ENCODE measurements around the gene KLHL22. TPM values are rescaled to one million over a fixed set of nuclear protein-coding genes. Genes with fewer than 3 reads are reported as not detected.

Gene KLHL22
- total RNA-seq, 2 donors from 2014 or later = 45.1 to 51.3 TPM

DNA sequence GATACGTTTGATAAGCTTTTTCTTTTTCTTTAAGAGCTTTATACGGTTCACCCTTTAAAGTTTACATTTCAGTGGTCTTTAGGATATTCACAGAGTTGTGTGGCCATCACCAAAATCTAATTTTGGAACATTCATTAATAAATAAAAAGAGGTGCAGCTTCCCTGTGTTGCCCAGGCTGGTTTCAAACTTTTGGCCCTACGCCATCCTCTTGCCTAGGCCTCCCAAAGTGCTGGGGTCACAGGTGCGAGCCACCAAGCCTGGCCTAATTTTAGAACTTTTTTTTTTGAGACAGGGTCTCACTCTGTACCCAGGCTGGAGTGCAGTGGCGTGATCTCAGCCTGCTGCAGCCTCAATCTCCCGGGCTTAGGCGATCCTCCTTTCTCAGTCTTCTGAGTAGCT lies 42.4 kb upstream of the KLHL22 start:
- no peaks in the 10 kb centered on the region for H3K36me3 ChIP-seq
- 97% methylated on average over 7 of the region's 7 CpGs for WGBS
- intact Hi-C loops (cut with DNase I) = no loop called here

DNA sequence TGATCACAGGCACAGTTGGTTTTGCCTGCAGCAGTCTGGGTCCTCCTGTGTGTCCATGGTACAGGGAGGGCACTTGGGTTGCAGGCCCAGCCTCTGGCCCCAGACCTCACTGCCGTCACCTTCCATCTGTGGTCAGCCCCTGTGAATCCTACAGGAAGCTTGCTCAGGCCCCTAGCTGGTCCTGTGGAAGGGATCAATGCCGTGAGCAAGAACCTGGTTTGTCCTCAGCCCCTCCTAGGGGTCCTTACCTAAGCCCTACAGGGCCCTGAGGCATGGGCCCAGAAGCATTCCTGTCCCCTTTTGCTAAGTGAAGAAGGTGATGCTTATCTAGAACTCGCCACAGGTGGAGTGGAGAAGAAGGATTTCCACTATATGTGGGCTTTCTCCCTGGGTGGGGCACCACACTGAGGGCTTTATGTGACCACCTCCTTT lies 41.7 kb upstream of the KLHL22 start:
- Histone ChIP-seq H3K27ac (no peak overlapping the region), H3K4me3 (no peak overlapping the region), H3K4me1 (replicated peaks) (peaks cover under 1% of the 10 kb centered on the region), H3K36me3 (no peaks in the 10 kb centered on the region), H3K9me3 (no peaks in the 10 kb centered on the region), H3K27me3 (replicated peaks; ENCODE audit: insufficient read depth) (no peaks in the 10 kb centered on the region)
- TF ChIP-seq POLR2AphosphoS5 (IDR thresholded peaks at IDR 0.05) (no peak), POLR2A (IDR thresholded peaks at IDR 0.05) (no peak)
- TF ChIP-seq, protein P1, sequence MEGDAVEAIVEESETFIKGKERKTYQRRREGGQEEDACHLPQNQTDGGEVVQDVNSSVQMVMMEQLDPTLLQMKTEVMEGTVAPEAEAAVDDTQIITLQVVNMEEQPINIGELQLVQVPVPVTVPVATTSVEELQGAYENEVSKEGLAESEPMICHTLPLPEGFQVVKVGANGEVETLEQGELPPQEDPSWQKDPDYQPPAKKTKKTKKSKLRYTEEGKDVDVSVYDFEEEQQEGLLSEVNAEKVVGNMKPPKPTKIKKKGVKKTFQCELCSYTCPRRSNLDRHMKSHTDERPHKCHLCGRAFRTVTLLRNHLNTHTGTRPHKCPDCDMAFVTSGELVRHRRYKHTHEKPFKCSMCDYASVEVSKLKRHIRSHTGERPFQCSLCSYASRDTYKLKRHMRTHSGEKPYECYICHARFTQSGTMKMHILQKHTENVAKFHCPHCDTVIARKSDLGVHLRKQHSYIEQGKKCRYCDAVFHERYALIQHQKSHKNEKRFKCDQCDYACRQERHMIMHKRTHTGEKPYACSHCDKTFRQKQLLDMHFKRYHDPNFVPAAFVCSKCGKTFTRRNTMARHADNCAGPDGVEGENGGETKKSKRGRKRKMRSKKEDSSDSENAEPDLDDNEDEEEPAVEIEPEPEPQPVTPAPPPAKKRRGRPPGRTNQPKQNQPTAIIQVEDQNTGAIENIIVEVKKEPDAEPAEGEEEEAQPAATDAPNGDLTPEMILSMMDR (IDR thresholded peaks at IDR 0.05) = no peak
- WGBS = 100% methylated on average over 3 of the region's 3 CpGs
- intact Hi-C loops (cut with DNase I) = no loop called here
- DNase-seq (ENCODE audit: low spot score) = no peak

More for the DNA sequence above, 42.4 kb upstream of the KLHL22 start:
- DNase-seq (ENCODE audit: low spot score) = no peak
- no peaks in the 10 kb centered on the region for H3K4me1 ChIP-seq (replicated peaks)
- no peak overlapping the region for H3K27ac ChIP-seq
- no peak overlapping the region for H3K4me3 ChIP-seq
- TF ChIP-seq POLR2AphosphoS5 (IDR thresholded peaks at IDR 0.05) (no peak), POLR2A (IDR thresholded peaks at IDR 0.05) (no peak)
- H3K9me3 ChIP-seq = no peaks in the 10 kb centered on the region
- no peaks in the 10 kb centered on the region for H3K27me3 ChIP-seq (replicated peaks; ENCODE audit: insufficient read depth)

DNA sequence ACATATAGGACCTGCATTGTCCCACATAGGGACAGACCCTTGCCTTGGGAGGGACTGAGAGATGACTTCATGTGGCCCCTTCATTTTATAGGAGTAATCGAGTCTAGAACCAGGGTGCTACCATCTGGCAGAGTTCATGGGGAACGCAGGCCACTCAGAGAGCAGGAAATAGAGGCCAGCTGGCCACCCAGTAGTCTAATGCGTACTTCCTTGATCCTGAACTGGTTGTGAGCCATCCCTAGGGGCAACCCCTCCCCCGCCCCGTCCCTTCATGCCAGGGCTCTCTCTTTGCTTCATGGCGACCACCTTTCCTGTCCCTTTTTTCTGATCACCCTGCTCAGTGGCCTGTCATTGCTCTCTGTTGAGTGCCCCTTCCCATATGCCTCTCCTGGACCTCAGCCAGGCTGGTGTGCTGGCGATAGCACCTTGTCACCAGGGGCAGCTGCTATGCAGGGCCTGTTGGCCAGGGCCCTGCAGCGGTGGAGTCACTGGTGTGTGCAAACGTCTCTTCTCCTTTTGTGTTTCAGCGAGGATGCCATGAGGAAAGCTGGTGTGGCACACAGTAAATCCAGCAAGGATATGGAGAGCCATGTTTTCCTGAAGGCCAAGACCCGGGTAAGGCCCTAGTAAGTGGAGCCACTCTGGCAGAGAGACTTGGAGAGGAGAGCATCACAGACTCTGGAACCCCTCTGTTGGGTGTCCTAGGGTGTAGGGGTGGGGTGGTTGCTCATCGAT lies 41.2 kb upstream of the KLHL22 start:
- intact Hi-C loops (cut with DNase I) = no loop called here
- TF ChIP-seq POLR2A (IDR thresholded peaks at IDR 0.05) = no peak
- TF ChIP-seq, protein P1 (IDR thresholded peaks at IDR 0.05) = no peak
- TF ChIP-seq POLR2AphosphoS5 (IDR thresholded peaks at IDR 0.05) = no peak
- H3K4me1 ChIP-seq (replicated peaks) = peaks cover 6% of the 10 kb centered on the region
- H3K4me3 ChIP-seq = no peak overlapping the region
- no peaks in the 10 kb centered on the region for H3K36me3 ChIP-seq
- H3K27me3 ChIP-seq (replicated peaks; ENCODE audit: insufficient read depth) = no peaks in the 10 kb centered on the region
- no peak overlapping the region for H3K27ac ChIP-seq
- H3K9me3 ChIP-seq = no peaks in the 10 kb centered on the region
- no peak for DNase-seq (ENCODE audit: low spot score)
- WGBS = 83% methylated on average over 12 of the region's 12 CpGs

DNA sequence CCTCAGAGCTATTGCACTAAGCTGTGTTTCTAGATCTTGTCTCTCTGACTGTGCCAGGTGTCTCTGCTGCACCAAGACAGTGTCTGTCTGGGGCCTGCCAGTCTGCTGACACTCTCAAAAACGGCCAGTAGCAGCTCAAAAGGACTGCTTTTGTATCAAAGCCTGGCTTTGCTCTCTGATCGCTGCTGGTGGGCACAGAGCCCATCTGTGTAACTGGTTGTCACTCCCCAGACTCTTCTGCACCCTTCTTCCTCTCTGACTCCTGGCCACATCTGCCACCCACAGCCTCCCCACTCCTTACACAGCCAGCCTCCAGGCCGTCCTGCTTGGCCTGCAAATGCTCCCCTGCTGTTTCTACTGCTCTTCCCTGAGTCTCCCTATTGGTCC lies 38.3 kb upstream of the KLHL22 start:
- Histone ChIP-seq H3K36me3 (no peaks in the 10 kb centered on the region), H3K27me3 (replicated peaks; ENCODE audit: insufficient read depth) (no peaks in the 10 kb centered on the region), H3K4me3 (no peak overlapping the region), H3K27ac (no peak overlapping the region), H3K9me3 (no peaks in the 10 kb centered on the region), H3K4me1 (replicated peaks) (peaks cover 21% of the 10 kb centered on the region)
- no peak for DNase-seq (ENCODE audit: low spot score)
- intact Hi-C loops (cut with DNase I) = no loop called here
- WGBS = 28% methylated on average over 3 of the region's 3 CpGs
- TF ChIP-seq POLR2A (IDR thresholded peaks at IDR 0.05) (no peak), POLR2AphosphoS5 (IDR thresholded peaks at IDR 0.05) (no peak)
- TF ChIP-seq, protein P1 (IDR thresholded peaks at IDR 0.05) = no peak

DNA sequence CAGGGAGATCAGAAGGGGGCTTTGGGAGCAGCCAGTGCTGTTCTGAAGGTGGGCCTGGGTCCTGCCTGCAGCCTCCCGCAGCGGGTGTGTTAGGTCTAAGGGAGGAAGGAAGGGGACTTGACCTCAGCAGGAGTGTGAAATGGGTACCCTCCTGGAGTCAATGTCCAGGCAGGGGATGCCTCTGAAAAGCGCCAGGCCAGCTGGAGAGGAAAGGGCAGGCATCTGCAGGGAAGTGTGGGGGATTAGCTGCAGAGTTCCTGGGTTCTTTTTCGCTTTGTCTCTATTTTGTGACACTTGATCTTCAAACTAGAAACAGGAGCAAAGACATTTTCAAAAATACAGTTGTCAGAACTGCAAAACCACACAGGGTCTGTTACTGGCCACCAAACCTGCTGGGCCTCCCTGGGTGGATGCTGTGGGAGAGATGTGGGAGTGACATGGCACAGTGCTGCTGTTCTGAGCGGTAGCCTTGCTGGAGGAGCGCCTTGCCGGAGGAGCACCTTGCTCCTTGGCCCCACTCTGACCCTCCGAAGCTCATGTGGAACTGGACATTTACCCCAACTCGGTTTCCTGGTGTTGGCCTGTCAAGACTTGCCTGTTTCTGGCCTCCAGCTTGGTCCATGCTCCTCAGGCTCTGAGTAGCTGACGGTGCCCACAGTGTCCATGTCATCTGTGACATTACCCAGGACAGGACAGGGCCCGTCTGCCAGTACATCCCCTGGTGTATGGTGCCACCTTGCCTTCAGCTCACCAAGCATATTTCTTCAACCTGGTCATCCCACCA lies 37.7 kb upstream of the KLHL22 start:
- peaks cover 21% of the 10 kb centered on the region for H3K4me1 ChIP-seq (replicated peaks)
- H3K27ac ChIP-seq = no peak overlapping the region
- H3K9me3 ChIP-seq = no peaks in the 10 kb centered on the region
- TF ChIP-seq, protein P1 (IDR thresholded peaks at IDR 0.05) = no peak
- TF ChIP-seq POLR2A (IDR thresholded peaks at IDR 0.05) (no peak), POLR2AphosphoS5 (IDR thresholded peaks at IDR 0.05) (no peak)
- H3K27me3 ChIP-seq (replicated peaks; ENCODE audit: insufficient read depth) = no peaks in the 10 kb centered on the region
- no peak overlapping the region for H3K4me3 ChIP-seq
- intact Hi-C loops (cut with DNase I) = no loop called here
- WGBS = 78% methylated on average over 10 of the region's 11 CpGs
- no peak for DNase-seq (ENCODE audit: low spot score)
- H3K36me3 ChIP-seq = peaks cover 0 to 3% of the 10 kb centered on the region in 2 donors
